GM23338 (cell line): Measurements from ENCODE around the gene PCSK6. TPM values are rescaled to one million over a fixed set of nuclear protein-coding genes. Genes with fewer than 3 reads are reported as not detected.

Experiments used
- ATAC-seq: fragments of 200-7000 bp; cut with Tn5 transposase; 3 replicates; pipeline ENCODE4 v1.9.1; 2020
- DNase-seq: peaks from one replicate; pipeline ENCODE4 v3.0.0-alpha.2; 2015; ENCODE audit warnings: low spot score
- H2AFZ ChIP-seq: fragments of 200-600 bp; sonication (generic); 2 replicates; pipeline ENCODE4 v1.8.0; 2016; ENCODE audit warnings: antibody characterized with exemption, mild to moderate bottlenecking, moderate library complexity
- H3F3A ChIP-seq: fragments of 200-600 bp; sonication (generic); replicated peaks from 2 replicates; pipeline ENCODE4 v1.8.0; 2017; ENCODE audit warnings: antibody characterized with exemption, mixed run types, low read depth
- H3K27ac ChIP-seq: fragments of 200-600 bp; sonication (generic); 2 replicates; pipeline ENCODE4 v1.6.1; 2016; ENCODE audit warnings: low read depth
- H3K27me3 ChIP-seq: fragments of 200-600 bp; sonication (generic); 2 replicates; pipeline ENCODE4 v1.8.0; 2016; ENCODE audit warnings: mild to moderate bottlenecking, mixed run types, moderate library complexity; ENCODE audit not compliant: insufficient read depth
- H3K36me3 ChIP-seq: fragments of 200-600 bp; sonication (generic); 2 replicates; pipeline ENCODE4 v1.8.0; 2016; ENCODE audit warnings: mild to moderate bottlenecking; ENCODE audit not compliant: insufficient read depth
- H3K4me1 ChIP-seq: fragments of 200-600 bp; sonication (generic); 2 replicates; pipeline ENCODE4 v1.8.0; 2016; ENCODE audit warnings: mild to moderate bottlenecking, moderate library complexity; ENCODE audit not compliant: insufficient read depth
- H3K4me2 ChIP-seq: fragments of 200-600 bp; sonication (generic); 2 replicates; pipeline ENCODE4 v1.7.1; 2017; ENCODE audit warnings: mixed run types
- H3K4me3 ChIP-seq: fragments of 200-600 bp; sonication (generic); 2 replicates; pipeline ENCODE4 v1.6.1; 2016; ENCODE audit warnings: mixed run types
- H3K79me2 ChIP-seq: fragments of 200-600 bp; sonication (generic); replicated peaks from 2 replicates; pipeline ENCODE4 v1.8.0; 2017; ENCODE audit warnings: mild to moderate bottlenecking; ENCODE audit not compliant: insufficient read depth
- H3K9me2 ChIP-seq: fragments of 200-600 bp; sonication (generic); 2 replicates; pipeline ENCODE4 v1.8.0; 2017; ENCODE audit not compliant: insufficient read depth
- H4K20me1 ChIP-seq: fragments of 200-600 bp; sonication (generic); replicated peaks from 2 replicates; pipeline ENCODE4 v1.8.0; 2017; ENCODE audit warnings: mild to moderate bottlenecking; ENCODE audit not compliant: insufficient read depth
- H3K27ac Mint-ChIP-seq: 2 replicates; pipeline ENCODE4 v1.8.0; 2020; ENCODE audit warnings: inconsistent platforms, mild to moderate bottlenecking, moderate library complexity, mixed read lengths
- H3K27me3 Mint-ChIP-seq: 3 replicates; pipeline ENCODE4 v1.8.0; 2022; ENCODE audit warnings: low read depth, mild to moderate bottlenecking, moderate library complexity, mixed read lengths, inconsistent platforms; ENCODE audit not compliant: insufficient read depth, poor library complexity
- H3K36me3 Mint-ChIP-seq: 3 replicates; pipeline ENCODE4 v1.8.0; 2021; ENCODE audit warnings: low read depth, mild to moderate bottlenecking, inconsistent platforms, moderate library complexity, mixed read lengths
- H3K4me1 Mint-ChIP-seq: 3 replicates; pipeline ENCODE4 v1.8.0; 2020; ENCODE audit warnings: mild to moderate bottlenecking, inconsistent platforms, mixed read lengths
- H3K4me3 Mint-ChIP-seq: 3 replicates; pipeline ENCODE4 v1.8.0; 2021; ENCODE audit warnings: moderate library complexity, mild to moderate bottlenecking, inconsistent platforms, mixed read lengths
- H3K9me3 Mint-ChIP-seq: 3 replicates; pipeline ENCODE4 v1.8.0; 2020; ENCODE audit warnings: moderate library complexity, mild to moderate bottlenecking, inconsistent platforms, mixed read lengths
- ETS1 ChIP-seq: IDR thresholded peaks from 2 replicates; pipeline ENCODE4 v1.6.1; 2016; ENCODE audit warnings: antibody characterized with exemption
- JUNB ChIP-seq: IDR thresholded peaks from one replicate; pipeline ENCODE4 v1.6.1; 2016; ENCODE audit warnings: antibody characterized with exemption; ENCODE audit not compliant: unreplicated experiment
- NANOG ChIP-seq: IDR thresholded peaks from 2 replicates; pipeline ENCODE4 v1.6.1; 2016; ENCODE audit warnings: antibody characterized with exemption, borderline replicate concordance
- STAT1 ChIP-seq: IDR thresholded peaks from one replicate; pipeline ENCODE4 v1.6.1; 2016; ENCODE audit warnings: antibody characterized with exemption; ENCODE audit not compliant: unreplicated experiment
- ZNF114 ChIP-seq: fragments of 250-450 bp; sonication (Bioruptor Pico); IDR thresholded peaks from 2 replicates; pipeline ENCODE4 v1.5.0; 2020; ENCODE audit warnings: mild to moderate bottlenecking, moderate library complexity
- ZNF331 ChIP-seq: fragments of 250-450 bp; sonication (Bioruptor Pico); IDR thresholded peaks from 2 replicates; pipeline ENCODE4 v1.5.0; 2020; ENCODE audit warnings: low read depth, mild to moderate bottlenecking, moderate library complexity
- polyA plus RNA-seq: library from polyadenylated mRNA; unstranded; fragments of >200 nt; fragmentation: Nextera tagmentation; extraction: Ambion mirVana; gene quantifications from 2 replicates; pipeline ENCODE4 v1.2.1, GENCODE V29; 2016
- total RNA-seq: library from RNA; depleted of rRNA; stranded (reverse); fragments of >200 nt; shearing (Covaris generic); gene quantifications from 2 replicates; pipeline ENCODE4 v1.2.3, GENCODE V29; 2014
- TF ChIP-seq, protein P1 (sequence below), 2 experiments: fragments of 200-600 bp in 1 of 2; sonication (generic) in 1 of 2; conservative IDR thresholded peaks; 2 replicates each; pipeline versions ENCODE4 v1.5.1 to v1.6.1; 2016 to 2017; ENCODE audit warnings: antibody characterized with exemption in 2 of 2, low read depth in 2 of 2, mild to moderate bottlenecking in 2 of 2, moderate library complexity in 1 of 2
- TF ChIP-seq, protein P2 (sequence below): fragments of 250-450 bp; sonication (Bioruptor Pico); IDR thresholded peaks from 2 replicates; pipeline ENCODE4 v1.5.0; 2020; ENCODE audit warnings: mild to moderate bottlenecking, moderate library complexity

The PCSK6 gene
- total and polyA plus RNA-seq, 2 experiments from 2014 or later, result 1.7 to 6.7 TPM

DNA sequence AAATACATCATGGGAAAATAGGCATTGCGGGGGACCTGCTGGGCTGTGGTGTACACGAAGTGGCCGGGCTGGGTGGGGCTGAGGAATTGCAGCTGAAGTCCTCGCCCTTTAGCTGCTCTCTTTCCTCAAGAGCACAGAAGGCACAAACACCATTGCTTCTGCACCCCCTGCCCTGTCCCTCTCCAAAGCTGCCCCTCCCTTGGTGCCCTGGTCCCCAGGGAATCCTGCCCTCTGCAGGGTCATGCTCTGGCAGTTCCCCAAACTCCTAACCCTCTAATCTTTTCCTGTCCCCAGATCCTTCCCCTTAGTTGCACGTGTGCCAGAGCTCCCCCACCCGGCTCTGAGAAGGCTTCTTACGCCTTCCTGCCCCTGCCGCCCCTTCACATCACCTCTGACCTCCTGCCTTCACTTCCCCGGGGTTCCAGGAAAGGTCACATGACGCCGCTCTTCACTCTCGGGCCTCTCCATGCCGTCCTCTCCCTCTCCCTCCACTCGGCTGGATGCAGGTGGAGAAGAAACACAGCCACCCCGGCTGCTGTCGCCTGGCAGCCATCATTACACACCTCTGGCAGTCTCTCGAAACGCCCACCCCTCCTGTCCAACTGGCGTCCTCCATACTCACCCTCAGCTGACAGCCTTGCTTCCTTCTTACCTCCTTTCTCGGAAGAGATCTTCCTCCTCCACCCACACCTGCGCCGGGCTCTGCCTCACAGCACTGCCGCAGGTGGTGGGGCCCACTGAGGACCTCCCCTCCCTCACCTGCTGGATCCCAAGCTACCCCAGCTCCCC lies 6.9 kb upstream of the PCSK6 start:
- Histone ChIP-seq H3K4me3 (no peak overlapping the region), H3K9me2 (peaks cover 2% of the 10 kb centered on the region; the same call in 1 of the 2 replicates), H3K4me2 (no peak overlapping the region), H3K27ac (no peak overlapping the region), H3K36me3 (no peaks in the 10 kb centered on the region), H2AFZ (peak overlapping the region; percentile 91; the same call in 1 of the 2 replicates), H3K4me1 (peaks cover 17% of the 10 kb centered on the region; the same call in 1 of the 2 replicates), H3F3A (no peaks in the 10 kb centered on the region), H3K79me2 (no peaks in the 10 kb centered on the region), H3K27me3 (no peaks in the 10 kb centered on the region; the same call in 1 of the 2 replicates), H4K20me1 (no peaks in the 10 kb centered on the region)
- TF ChIP-seq ZNF114 (CRISPR knock-in tag), result no peak
- TF ChIP-seq, protein P1, sequence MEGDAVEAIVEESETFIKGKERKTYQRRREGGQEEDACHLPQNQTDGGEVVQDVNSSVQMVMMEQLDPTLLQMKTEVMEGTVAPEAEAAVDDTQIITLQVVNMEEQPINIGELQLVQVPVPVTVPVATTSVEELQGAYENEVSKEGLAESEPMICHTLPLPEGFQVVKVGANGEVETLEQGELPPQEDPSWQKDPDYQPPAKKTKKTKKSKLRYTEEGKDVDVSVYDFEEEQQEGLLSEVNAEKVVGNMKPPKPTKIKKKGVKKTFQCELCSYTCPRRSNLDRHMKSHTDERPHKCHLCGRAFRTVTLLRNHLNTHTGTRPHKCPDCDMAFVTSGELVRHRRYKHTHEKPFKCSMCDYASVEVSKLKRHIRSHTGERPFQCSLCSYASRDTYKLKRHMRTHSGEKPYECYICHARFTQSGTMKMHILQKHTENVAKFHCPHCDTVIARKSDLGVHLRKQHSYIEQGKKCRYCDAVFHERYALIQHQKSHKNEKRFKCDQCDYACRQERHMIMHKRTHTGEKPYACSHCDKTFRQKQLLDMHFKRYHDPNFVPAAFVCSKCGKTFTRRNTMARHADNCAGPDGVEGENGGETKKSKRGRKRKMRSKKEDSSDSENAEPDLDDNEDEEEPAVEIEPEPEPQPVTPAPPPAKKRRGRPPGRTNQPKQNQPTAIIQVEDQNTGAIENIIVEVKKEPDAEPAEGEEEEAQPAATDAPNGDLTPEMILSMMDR (conservative IDR thresholded peaks at IDR 0.05; ENCODE audit: low read depth in 2 of 2), result peak in 1 of 2 experiments; percentile 33; a peak in 2 of 4 replicates
- no peak overlapping the region for H3K27ac Mint-ChIP-seq
- H3K36me3 Mint-ChIP-seq, result no peaks in the 10 kb centered on the region; the same call in 1 of the 3 replicates
- ATAC-seq (peak; percentile 24), DNase-seq (no peak)
- peaks cover 40% of the 10 kb centered on the region for H3K4me1 Mint-ChIP-seq
- H3K4me3 Mint-ChIP-seq, result no peak overlapping the region
- peaks cover 19% of the 10 kb centered on the region; the same call in 2 of the 3 replicates for H3K9me3 Mint-ChIP-seq
- peaks cover 20% of the 10 kb centered on the region for H3K27me3 Mint-ChIP-seq

DNA sequence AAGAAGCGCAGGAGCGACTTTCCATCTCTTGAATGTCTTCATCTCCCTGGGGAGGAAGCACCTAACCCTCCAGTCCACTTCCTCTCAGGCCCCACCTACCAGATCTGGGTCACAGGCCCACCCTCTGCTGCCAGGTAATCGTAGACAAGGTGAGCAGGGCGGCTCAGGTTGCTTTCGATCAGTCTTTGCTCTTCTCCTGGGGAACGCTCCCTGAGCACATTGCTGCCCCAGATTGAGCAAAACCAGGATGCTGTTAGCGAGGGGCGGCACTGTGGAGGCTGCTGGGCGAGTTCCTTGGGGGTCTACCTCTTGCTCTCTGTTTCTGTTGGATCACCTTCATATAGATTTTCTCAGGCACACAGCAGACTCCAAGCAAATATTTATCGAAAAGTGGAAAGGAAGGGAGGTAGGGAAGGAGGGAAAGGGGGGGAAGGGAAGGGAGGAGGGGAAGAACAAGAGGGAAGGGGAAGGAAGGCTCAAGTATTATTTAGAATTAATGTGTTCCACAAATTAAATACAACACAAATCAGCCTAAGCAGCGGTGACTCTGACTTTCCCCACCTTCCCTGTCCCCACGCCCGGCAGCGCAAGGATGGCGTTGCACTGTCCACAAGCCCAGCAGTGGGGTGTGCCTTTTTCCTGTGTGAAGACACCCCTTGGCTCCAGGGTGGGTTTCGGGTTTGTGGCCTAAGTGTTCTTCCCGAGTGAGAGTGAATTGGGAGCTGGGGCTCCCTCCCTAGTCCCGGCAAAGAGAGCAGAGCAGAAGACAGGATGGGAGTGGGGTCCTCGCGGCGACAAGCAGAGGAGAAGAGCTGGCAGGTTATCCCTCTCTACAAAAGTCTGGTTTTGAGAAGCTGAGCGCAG lies 6.1 kb upstream of the PCSK6 start:
- DNase-seq, result no peak
- H3K4me3 Mint-ChIP-seq, result no peak overlapping the region
- H3K36me3 ChIP-seq, result no peaks in the 10 kb centered on the region
- peak; percentile 58 for ATAC-seq
- H3K9me3 Mint-ChIP-seq, result peaks cover 23% of the 10 kb centered on the region; the same call in 2 of the 3 replicates
- no peak overlapping the region for H2AFZ ChIP-seq
- no peaks in the 10 kb centered on the region for H4K20me1 ChIP-seq
- H3K4me2 ChIP-seq, result no peak overlapping the region
- H3K4me3 ChIP-seq, result no peak overlapping the region
- H3K27ac Mint-ChIP-seq, result no peak overlapping the region
- no peaks in the 10 kb centered on the region for H3K79me2 ChIP-seq
- H3K27ac ChIP-seq, result no peak overlapping the region
- peaks cover 28% of the 10 kb centered on the region for H3K27me3 Mint-ChIP-seq
- H3K9me2 ChIP-seq, result peaks cover 5% of the 10 kb centered on the region; the same call in 1 of the 2 replicates
- peaks cover under 1% of the 10 kb centered on the region; the same call in 2 of the 3 replicates for H3K36me3 Mint-ChIP-seq
- no peaks in the 10 kb centered on the region for H3F3A ChIP-seq
- H3K4me1 ChIP-seq, result peaks cover 17% of the 10 kb centered on the region; the same call in 1 of the 2 replicates
- peaks cover 5% of the 10 kb centered on the region for H3K27me3 ChIP-seq
- H3K4me1 Mint-ChIP-seq, result peaks cover 40% of the 10 kb centered on the region
- TF ChIP-seq ETS1 (no peak), STAT1 (no peak), ZNF114 (CRISPR knock-in tag) (no peak), ZNF331 (no peak), JUNB (no peak), NANOG (no peak)
- TF ChIP-seq, protein P2, sequence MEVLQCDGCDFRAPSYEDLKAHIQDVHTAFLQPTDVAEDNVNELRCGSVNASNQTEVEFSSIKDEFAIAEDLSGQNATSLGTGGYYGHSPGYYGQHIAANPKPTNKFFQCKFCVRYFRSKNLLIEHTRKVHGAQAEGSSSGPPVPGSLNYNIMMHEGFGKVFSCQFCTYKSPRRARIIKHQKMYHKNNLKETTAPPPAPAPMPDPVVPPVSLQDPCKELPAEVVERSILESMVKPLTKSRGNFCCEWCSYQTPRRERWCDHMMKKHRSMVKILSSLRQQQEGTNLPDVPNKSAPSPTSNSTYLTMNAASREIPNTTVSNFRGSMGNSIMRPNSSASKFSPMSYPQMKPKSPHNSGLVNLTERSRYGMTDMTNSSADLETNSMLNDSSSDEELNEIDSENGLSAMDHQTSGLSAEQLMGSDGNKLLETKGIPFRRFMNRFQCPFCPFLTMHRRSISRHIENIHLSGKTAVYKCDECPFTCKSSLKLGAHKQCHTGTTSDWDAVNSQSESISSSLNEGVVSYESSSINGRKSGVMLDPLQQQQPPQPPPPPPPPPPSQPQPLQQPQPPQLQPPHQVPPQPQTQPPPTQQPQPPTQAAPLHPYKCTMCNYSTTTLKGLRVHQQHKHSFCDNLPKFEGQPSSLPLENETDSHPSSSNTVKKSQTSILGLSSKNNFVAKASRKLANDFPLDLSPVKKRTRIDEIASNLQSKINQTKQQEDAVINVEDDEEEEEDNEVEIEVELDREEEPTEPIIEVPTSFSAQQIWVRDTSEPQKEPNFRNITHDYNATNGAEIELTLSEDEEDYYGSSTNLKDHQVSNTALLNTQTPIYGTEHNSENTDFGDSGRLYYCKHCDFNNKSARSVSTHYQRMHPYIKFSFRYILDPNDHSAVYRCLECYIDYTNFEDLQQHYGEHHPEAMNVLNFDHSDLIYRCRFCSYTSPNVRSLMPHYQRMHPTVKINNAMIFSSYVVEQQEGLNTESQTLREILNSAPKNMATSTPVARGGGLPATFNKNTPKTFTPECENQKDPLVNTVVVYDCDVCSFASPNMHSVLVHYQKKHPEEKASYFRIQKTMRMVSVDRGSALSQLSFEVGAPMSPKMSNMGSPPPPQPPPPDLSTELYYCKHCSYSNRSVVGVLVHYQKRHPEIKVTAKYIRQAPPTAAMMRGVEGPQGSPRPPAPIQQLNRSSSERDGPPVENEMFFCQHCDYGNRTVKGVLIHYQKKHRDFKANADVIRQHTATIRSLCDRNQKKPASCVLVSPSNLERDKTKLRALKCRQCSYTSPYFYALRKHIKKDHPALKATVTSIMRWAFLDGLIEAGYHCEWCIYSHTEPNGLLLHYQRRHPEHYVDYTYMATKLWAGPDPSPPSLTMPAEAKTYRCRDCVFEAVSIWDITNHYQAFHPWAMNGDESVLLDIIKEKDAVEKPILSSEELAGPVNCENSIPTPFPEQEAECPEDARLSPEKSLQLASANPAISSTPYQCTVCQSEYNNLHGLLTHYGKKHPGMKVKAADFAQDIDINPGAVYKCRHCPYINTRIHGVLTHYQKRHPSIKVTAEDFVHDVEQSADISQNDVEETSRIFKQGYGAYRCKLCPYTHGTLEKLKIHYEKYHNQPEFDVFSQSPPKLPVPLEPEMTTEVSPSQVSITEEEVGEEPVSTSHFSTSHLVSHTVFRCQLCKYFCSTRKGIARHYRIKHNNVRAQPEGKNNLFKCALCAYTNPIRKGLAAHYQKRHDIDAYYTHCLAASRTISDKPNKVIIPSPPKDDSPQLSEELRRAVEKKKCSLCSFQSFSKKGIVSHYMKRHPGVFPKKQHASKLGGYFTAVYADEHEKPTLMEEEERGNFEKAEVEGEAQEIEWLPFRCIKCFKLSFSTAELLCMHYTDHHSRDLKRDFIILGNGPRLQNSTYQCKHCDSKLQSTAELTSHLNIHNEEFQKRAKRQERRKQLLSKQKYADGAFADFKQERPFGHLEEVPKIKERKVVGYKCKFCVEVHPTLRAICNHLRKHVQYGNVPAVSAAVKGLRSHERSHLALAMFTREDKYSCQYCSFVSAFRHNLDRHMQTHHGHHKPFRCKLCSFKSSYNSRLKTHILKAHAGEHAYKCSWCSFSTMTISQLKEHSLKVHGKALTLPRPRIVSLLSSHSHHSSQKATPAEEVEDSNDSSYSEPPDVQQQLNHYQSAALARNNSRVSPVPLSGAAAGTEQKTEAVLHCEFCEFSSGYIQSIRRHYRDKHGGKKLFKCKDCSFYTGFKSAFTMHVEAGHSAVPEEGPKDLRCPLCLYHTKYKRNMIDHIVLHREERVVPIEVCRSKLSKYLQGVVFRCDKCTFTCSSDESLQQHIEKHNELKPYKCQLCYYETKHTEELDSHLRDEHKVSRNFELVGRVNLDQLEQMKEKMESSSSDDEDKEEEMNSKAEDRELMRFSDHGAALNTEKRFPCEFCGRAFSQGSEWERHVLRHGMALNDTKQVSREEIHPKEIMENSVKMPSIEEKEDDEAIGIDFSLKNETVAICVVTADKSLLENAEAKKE (CRISPR knock-in tag), result no peak
